Prostate gland (tissue), 2 donors: Measurements from ENCODE around the gene ATP2C2. TPM values are rescaled to one million over a fixed set of nuclear protein-coding genes. Genes with fewer than 3 reads are reported as not detected.

Experiments used
- DNase-seq: peaks from one replicate; pipeline ENCODE4 v3.0.0-alpha.2; 2019; ENCODE audit warnings: low spot score
- H3K27ac ChIP-seq, 2 donors: fragments of 200-600 bp; sonication (generic); 2 replicates each; pipeline ENCODE4 v1.5.1; 2017 to 2019
- H3K27me3 ChIP-seq: fragments of 200-600 bp; sonication (generic); replicated peaks from 2 replicates; pipeline ENCODE4 v1.5.1; 2019; ENCODE audit not compliant: insufficient read depth
- H3K36me3 ChIP-seq, 2 donors: fragments of 200-600 bp; sonication (generic); 1 replicate in 1 of 2; 2 replicates in 1 of 2; pipeline versions ENCODE4 v1.5.1 to v1.8.1; 2017 to 2019
- H3K4me1 ChIP-seq: fragments of 200-600 bp; sonication (generic); replicated peaks from 2 replicates; pipeline ENCODE4 v1.5.1; 2019
- H3K4me3 ChIP-seq, 2 donors: fragments of 200-600 bp; sonication (generic); 2 replicates each; pipeline ENCODE4 v1.5.1; 2017 to 2019
- H3K9me3 ChIP-seq: fragments of 200-600 bp; sonication (generic); 2 replicates; pipeline ENCODE4 v1.5.1; 2017
- POLR2A ChIP-seq: fragments of 450-650 bp; IDR thresholded peaks from one replicate; pipeline ENCODE4 v1.6.1; 2016; ENCODE audit warnings: antibody characterized with exemption, mild to moderate bottlenecking
- POLR2AphosphoS5 ChIP-seq: sonication (generic); formaldehyde crosslinking; IDR thresholded peaks from one replicate; pipeline ENCODE4 v1.6.1; 2017; ENCODE audit warnings: antibody characterized with exemption
- WGBS: methylation state at CpG from one replicate; pipeline ENCODE4 v1.1.5; 2018; 5-methylcytosine and 5-hydroxymethylcytosine counted together
- intact Hi-C: fragments of 100-400 bp; cut with DNase I; formaldehyde crosslinking; loops from one replicate; pipeline ENCODE4 v1.14.2; 2022
- total RNA-seq, 2 donors: library from RNA; depleted of rRNA; stranded (reverse); fragments of >200 nt; gene quantifications; one replicate each; pipeline ENCODE4 v1.1.0, GENCODE V29; 2016
- TF ChIP-seq, protein P1 (sequence below), 4 experiments: fragments of 200-600 bp in 2 of 4; fragments of 450-650 bp in 2 of 4; sonication (generic) in 2 of 4; IDR thresholded peaks; 1 replicate in 3 of 4; 2 replicates in 1 of 4; pipeline ENCODE4 v1.5.1; 2016 to 2019; ENCODE audit warnings: antibody characterized with exemption in 4 of 4, mild to moderate bottlenecking in 2 of 4, moderate library complexity in 2 of 4

ATP2C2 gene
- total RNA-seq, 2 donors from 2014 or later = 43.7 to 56.1 TPM

DNA sequence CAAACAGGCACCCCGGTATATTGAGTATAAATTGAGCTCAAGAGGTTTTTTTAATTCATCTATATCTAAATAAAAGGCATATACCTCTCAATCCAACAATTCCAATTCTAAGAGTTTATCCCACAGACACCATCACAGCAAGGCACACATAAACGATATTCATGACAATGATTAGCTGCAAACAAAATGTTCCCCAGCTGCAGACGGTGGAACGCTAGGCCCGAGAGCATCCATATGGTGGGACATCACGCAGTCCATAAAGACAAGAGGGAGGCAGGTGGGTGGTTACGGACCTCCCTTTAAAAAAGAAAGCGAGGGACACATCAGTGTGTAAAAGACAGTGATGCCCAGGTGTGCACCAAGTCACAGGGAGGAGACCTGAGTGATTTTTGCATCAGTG is 108.1 kb downstream of the ATP2C2 start:
- H3K36me3 ChIP-seq = no peaks in the 10 kb centered on the region
- WGBS = 89% methylated on average over 8 of the region's 8 CpGs
- H3K27me3 ChIP-seq = no peaks in the 10 kb centered on the region
- intact Hi-C loops = no loop called here
- no peaks in the 10 kb centered on the region for H3K4me1 ChIP-seq
- TF ChIP-seq POLR2A = no peak
- TF ChIP-seq POLR2AphosphoS5 = no peak
- H3K4me3 ChIP-seq = no peak overlapping the region
- no peak for DNase-seq
- no peak overlapping the region for H3K27ac ChIP-seq
- H3K9me3 ChIP-seq = no peaks in the 10 kb centered on the region

DNA sequence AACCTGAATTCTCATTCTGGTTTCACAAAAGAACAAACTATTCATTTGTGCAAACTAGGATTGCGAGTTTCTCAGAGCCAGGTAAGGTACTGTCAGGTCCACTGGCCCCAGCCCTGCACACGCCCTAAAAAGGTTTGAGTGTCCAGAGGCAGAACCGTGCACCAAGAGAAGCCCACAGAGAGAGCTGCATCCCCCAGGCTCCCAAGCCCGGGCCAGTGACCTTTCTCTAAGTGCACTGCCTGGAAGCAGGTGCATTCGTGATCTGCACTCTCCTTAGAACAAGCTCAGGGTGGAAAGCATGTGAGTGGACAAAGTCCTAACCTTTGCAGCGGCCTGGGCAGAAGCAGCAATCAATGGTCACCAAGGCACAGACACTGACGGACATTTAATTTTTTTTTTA is 109.3 kb downstream of the ATP2C2 start:
- TF ChIP-seq POLR2AphosphoS5 (no peak), POLR2A (no peak)
- TF ChIP-seq, protein P1, sequence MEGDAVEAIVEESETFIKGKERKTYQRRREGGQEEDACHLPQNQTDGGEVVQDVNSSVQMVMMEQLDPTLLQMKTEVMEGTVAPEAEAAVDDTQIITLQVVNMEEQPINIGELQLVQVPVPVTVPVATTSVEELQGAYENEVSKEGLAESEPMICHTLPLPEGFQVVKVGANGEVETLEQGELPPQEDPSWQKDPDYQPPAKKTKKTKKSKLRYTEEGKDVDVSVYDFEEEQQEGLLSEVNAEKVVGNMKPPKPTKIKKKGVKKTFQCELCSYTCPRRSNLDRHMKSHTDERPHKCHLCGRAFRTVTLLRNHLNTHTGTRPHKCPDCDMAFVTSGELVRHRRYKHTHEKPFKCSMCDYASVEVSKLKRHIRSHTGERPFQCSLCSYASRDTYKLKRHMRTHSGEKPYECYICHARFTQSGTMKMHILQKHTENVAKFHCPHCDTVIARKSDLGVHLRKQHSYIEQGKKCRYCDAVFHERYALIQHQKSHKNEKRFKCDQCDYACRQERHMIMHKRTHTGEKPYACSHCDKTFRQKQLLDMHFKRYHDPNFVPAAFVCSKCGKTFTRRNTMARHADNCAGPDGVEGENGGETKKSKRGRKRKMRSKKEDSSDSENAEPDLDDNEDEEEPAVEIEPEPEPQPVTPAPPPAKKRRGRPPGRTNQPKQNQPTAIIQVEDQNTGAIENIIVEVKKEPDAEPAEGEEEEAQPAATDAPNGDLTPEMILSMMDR (IDR thresholded peaks at IDR 0.05) = no peak
- H3K4me3 ChIP-seq = no peak overlapping the region
- DNase-seq = no peak
- H3K27ac ChIP-seq = no peak overlapping the region
- 84% methylated on average over 7 of the region's 7 CpGs for WGBS
- no peaks in the 10 kb centered on the region for H3K36me3 ChIP-seq
- H3K4me1 ChIP-seq = no peaks in the 10 kb centered on the region
- no peaks in the 10 kb centered on the region for H3K27me3 ChIP-seq
- intact Hi-C loops = no loop called here
- no peaks in the 10 kb centered on the region for H3K9me3 ChIP-seq

DNA sequence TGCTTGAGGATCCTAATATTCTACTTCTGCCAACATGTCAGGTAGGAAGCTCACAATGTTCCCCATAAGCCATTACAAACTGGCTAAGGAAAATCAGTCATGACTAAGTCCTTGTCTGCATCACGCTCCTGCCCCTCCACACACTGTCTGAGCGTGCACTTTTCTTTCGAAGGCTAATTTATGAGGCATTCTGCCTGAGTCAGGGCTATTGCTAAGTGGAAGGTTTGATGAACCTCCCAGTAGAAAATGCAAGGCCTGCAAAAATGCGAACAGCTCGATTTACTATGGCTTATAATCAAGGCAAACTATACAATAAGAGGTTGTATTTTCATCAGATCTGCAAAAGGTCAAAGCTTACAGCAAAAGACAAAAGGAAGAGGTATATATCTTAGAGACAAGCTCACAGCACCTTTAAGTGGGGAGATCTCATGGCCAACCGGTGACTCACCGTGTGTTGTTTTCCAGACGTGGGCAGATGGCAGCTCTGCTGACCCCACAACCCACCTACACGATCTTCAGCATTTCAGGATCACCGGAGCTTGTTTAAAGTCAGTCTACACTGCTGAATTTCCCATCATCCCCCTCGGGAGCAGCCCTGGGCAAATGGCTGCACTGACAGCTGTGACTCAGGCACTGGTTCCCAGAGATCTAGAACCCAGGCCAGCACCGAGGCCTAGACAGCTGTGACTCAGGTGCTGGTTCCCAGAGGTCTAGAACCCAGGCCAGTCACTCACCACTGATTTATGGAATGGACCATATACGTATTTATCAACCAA is 110.0 kb downstream of the ATP2C2 start:
- H3K4me1 ChIP-seq = no peaks in the 10 kb centered on the region
- H3K36me3 ChIP-seq = no peaks in the 10 kb centered on the region
- TF ChIP-seq POLR2A (no peak), POLR2AphosphoS5 (no peak)
- TF ChIP-seq, protein P1 (IDR thresholded peaks at IDR 0.05) = no peak
- no peak overlapping the region for H3K27ac ChIP-seq
- no peaks in the 10 kb centered on the region for H3K9me3 ChIP-seq
- intact Hi-C loops = no loop called here
- DNase-seq = peak; percentile 3
- WGBS = 72% methylated on average over 13 of the region's 13 CpGs
- no peaks in the 10 kb centered on the region for H3K27me3 ChIP-seq
- no peak overlapping the region for H3K4me3 ChIP-seq

DNA sequence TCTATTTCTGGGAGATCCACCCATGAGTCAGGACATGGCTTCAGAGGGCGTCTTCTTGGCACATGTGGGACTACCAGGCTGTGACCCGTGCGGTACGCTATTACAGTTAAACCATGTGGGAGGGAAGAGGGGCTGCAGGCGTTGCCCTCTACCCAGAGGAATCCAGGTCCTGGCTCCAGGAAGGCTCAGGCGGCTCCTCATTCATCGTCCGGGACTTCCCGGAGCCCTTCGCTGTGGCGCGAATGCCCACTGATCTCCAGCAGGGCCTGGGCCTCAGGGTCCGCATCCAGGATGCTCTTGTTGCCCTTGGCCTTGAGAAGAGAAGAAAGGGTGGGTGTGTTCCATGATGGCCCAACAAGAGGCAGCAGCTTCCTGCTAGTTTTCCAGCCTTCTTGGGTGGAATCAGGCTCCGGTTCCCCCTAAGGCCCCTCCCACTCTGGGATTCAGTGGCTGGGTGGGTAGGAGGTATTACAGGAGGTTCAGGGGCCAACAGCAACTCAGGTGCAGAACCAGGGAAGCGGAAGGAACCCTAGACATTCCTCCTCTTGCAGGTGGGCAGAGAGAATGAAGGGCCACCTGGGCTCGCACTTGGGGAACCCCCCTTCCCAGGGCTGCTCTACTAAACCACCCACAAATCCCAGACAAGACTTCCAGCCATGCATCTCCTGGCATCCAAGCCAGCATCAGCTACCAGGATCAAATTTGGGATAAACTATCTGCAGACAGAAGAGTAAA is 111.5 kb downstream of the ATP2C2 start:
- no peak for DNase-seq
- no peaks in the 10 kb centered on the region for H3K9me3 ChIP-seq
- H3K4me3 ChIP-seq = no peak overlapping the region
- no peak overlapping the region for H3K27ac ChIP-seq
- H3K4me1 ChIP-seq = no peaks in the 10 kb centered on the region
- no peak for TF ChIP-seq POLR2A
- no peak for TF ChIP-seq POLR2AphosphoS5
- TF ChIP-seq, protein P1 (IDR thresholded peaks at IDR 0.05) = no peak
- intact Hi-C loops = loop anchor here (10.0 kb wide), 2 partner anchors 395 to 515 kb away; partner anchors contain the start of gene NECAB2
- H3K36me3 ChIP-seq = no peaks in the 10 kb centered on the region
- no peaks in the 10 kb centered on the region for H3K27me3 ChIP-seq
- WGBS = 92% methylated on average over 16 of the region's 16 CpGs

DNA sequence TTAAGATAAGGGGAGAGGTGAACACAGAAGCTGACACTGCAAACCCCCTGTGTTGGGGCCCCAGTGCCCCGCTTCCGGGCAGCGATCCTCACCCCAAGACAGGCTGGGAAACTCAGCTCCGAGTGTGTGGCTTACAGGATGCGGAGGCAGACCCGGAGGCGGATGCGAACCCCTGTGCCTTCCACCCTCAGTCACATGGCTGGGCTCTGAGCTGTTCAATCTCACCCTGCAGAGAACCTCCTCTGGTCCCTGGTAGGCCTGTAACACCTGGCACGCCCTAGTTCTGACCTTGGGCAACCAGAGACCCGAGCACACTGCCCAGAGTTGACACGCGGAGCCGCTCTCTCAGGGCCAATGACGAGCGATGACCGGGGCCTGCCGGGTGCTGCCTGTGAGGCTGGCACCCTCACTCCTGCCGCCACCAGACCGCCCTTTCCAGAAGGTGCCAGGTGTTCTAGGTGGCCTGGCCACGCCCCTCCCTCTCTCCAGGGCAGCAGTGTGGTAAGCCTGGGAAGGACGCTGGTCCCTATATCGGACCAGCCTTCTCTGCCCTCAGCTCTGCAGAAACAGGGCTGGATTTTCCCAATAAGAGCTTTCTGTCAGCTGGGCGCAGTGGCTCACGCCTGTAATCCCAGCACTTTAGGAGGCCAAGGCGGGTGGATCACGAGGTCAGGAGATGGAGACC is 112.9 kb downstream of the ATP2C2 start:
- Histone ChIP-seq H3K27ac (no peak overlapping the region), H3K4me1 (no peaks in the 10 kb centered on the region), H3K9me3 (no peaks in the 10 kb centered on the region), H3K4me3 (no peak overlapping the region), H3K36me3 (no peaks in the 10 kb centered on the region), H3K27me3 (no peaks in the 10 kb centered on the region)
- intact Hi-C loops = loop anchor here (10.0 kb wide), 2 partner anchors 396 to 516 kb away; partner anchors contain the start of gene NECAB2
- TF ChIP-seq POLR2A = no peak
- TF ChIP-seq, protein P1 (IDR thresholded peaks at IDR 0.05) = no peak
- TF ChIP-seq POLR2AphosphoS5 = no peak
- no peak for DNase-seq
- WGBS = 91% methylated on average over 26 of the region's 26 CpGs
